Gastrocnemius medialis (tissue), 4 donors: ENCODE measurements around the gene RPS6KL1. TPM values are rescaled to one million over a fixed set of nuclear protein-coding genes. Genes with fewer than 3 reads are reported as not detected.
A peak's percentile ranks its signal among the peaks of the same experiment; 100 is the strongest.

ENCODE experiments used
- ATAC-seq, 2 donors: fragments of 150-250 bp; one replicate each; pipeline ENCODE4 v1.9.1; 2016
- DNase-seq, 2 donors: peaks; one replicate each; pipeline ENCODE4 v3.0.0-alpha.2; 2019
- H3K27ac ChIP-seq, 4 donors: fragments of 200-600 bp; sonication (generic); 1 replicate in 1 of 4; 2 replicates in 3 of 4; pipeline ENCODE4 v1.5.1; 2016 to 2018; ENCODE audit warnings: mild to moderate bottlenecking in 2 of 4, moderate library complexity in 1 of 4
- H3K27me3 ChIP-seq, 3 donors: fragments of 200-600 bp; sonication (generic) in 2 of 3; 1 replicate in 1 of 3; 2 replicates in 2 of 3; pipeline versions ENCODE4 v1.5.1 to v1.6.0; 2016 to 2019; ENCODE audit warnings: mild to moderate bottlenecking in 1 of 3, moderate library complexity in 1 of 3
- H3K36me3 ChIP-seq, 2 donors: fragments of 200-600 bp; sonication (generic) in 1 of 2; one replicate each; pipeline ENCODE4 v1.5.1; 2017 to 2018
- H3K4me1 ChIP-seq, 2 donors: fragments of 200-600 bp; sonication (generic) in 1 of 2; one replicate each; pipeline ENCODE4 v1.5.1; 2016 to 2017; ENCODE audit warnings: mild to moderate bottlenecking in 2 of 2
- H3K4me3 ChIP-seq, 4 donors: fragments of 200-600 bp; sonication (generic) in 3 of 4; 1 replicate in 1 of 4; 2 replicates in 3 of 4; pipeline ENCODE4 v1.5.1; 2016 to 2019; ENCODE audit warnings: mild to moderate bottlenecking in 2 of 4
- H3K9me3 ChIP-seq, 3 donors: fragments of 200-600 bp; sonication (generic) in 2 of 3; 1 replicate in 1 of 3; 2 replicates in 2 of 3; pipeline ENCODE4 v1.5.1; 2016 to 2019
- CTCF ChIP-seq, 5 experiments: fragments of 450-650 bp in 3 of 5; fragments of 200-600 bp in 2 of 5; sonication (generic) in 2 of 5; IDR thresholded peaks in 4 of 5; conservative IDR thresholded peaks in 1 of 5; 1 replicate in 4 of 5; 2 replicates in 1 of 5; pipeline ENCODE4 v1.5.1; 2016 to 2019; ENCODE audit warnings: antibody characterized with exemption in 5 of 5, mild to moderate bottlenecking in 3 of 5, moderate library complexity in 3 of 5
- POLR2A ChIP-seq, 2 donors: fragments of 450-650 bp; IDR thresholded peaks; one replicate each; pipeline ENCODE4 v1.6.1; 2017; ENCODE audit warnings: antibody characterized with exemption in 2 of 2, mild to moderate bottlenecking in 2 of 2, moderate library complexity in 2 of 2
- in situ Hi-C, 4 donors: fragments of 200-750 bp; cut with MboI; loops; one replicate each; pipeline versions ENCODE4 v1.15.0 to v1.8.0; 2017; ENCODE audit warnings: low sequenced_read_pairs in 4 of 4
- intact Hi-C: fragments of 100-400 bp; cut with DNase I; formaldehyde crosslinking; loops from one replicate; pipeline ENCODE4 v1.15.1; 2023; ENCODE audit warnings: low total_unique reads
- total RNA-seq, 4 donors: library from RNA; depleted of rRNA; stranded (reverse); fragments of >200 nt; gene quantifications; one replicate each; pipeline versions ENCODE4 v1.1.0 to v1.2.3, GENCODE V29; 2016

Gene RPS6KL1
- total RNA-seq, 4 donors from 2014 or later: 11.7 to 34.4 (median 18.7) TPM

GRCh38 chr14:74863274-74863673, 59.8 kb downstream of the RPS6KL1 start:
- intact Hi-C loops: no loop called here
- no peak for DNase-seq
- in situ Hi-C loops: loop anchor here in 2 of 4 donors (5.0 kb wide), 2 partner anchors 34 to 39 kb away; no protein-coding TSS in a partner anchor
- no peaks in the 10 kb centered on the region for H3K27me3 ChIP-seq
- H3K27ac ChIP-seq: no peak overlapping the region
- no peaks in the 10 kb centered on the region for H3K36me3 ChIP-seq
- no peak overlapping the region for H3K4me3 ChIP-seq
- no peaks in the 10 kb centered on the region for H3K9me3 ChIP-seq
- peaks cover 6 to 9% of the 10 kb centered on the region in 2 donors for H3K4me1 ChIP-seq
- no peak for ATAC-seq
- TF ChIP-seq POLR2A (IDR thresholded peaks at IDR 0.05): no peak

- Histone ChIP-seq H3K9me3 (no peaks in the 10 kb centered on the region), H3K4me1 (peaks cover 8 to 13% of the 10 kb centered on the region in 2 donors), H3K27me3 (no peaks in the 10 kb centered on the region), H3K36me3 (no peaks in the 10 kb centered on the region), H3K27ac (no peak overlapping the region), H3K4me3 (no peak overlapping the region)
- no peak for TF ChIP-seq CTCF (IDR thresholded peaks at IDR 0.05 in 4 of 5, conservative IDR thresholded peaks at IDR 0.05 in 1 of 5)
- intact Hi-C loops: loop anchor here (1.0 to 2.0 kb wide), 2 partner anchors 21 to 44 kb away; no protein-coding TSS in a partner anchor
- in situ Hi-C loops: loop anchor here in 2 of 4 donors (5.0 kb wide), 2 partner anchors 36 to 41 kb away; no protein-coding TSS in a partner anchor
- DNase-seq (no peak), ATAC-seq (no peak)
Observed at GRCh38 chr14:74861734-74862090, 61.3 kb downstream of the RPS6KL1 start.

GRCh38 chr14:74860899-74861733, 61.9 kb downstream of the RPS6KL1 start:
- DNase-seq: peak; percentile 59 to 82
- Histone ChIP-seq H3K27me3 (no peaks in the 10 kb centered on the region), H3K4me3 (no peak overlapping the region), H3K9me3 (no peaks in the 10 kb centered on the region), H3K27ac (no peak overlapping the region), H3K36me3 (no peaks in the 10 kb centered on the region), H3K4me1 (peaks cover 13 to 19% of the 10 kb centered on the region in 2 donors)
- in situ Hi-C loops (loop anchor here in 2 of 4 donors (5.0 kb wide), 2 partner anchors 36 to 41 kb away; no protein-coding TSS in a partner anchor), intact Hi-C loops (loop anchor here (1.0 to 2.0 kb wide), 2 partner anchors 22 to 44 kb away; no protein-coding TSS in a partner anchor)
- TF ChIP-seq CTCF (IDR thresholded peaks at IDR 0.05 in 4 of 5, conservative IDR thresholded peaks at IDR 0.05 in 1 of 5): peak; percentile 76 to 90 (median 85)
- no peak for TF ChIP-seq POLR2A (IDR thresholded peaks at IDR 0.05)
- peak in 1 of 2 donors; percentile 60 for ATAC-seq

GRCh38 chr14:74859757-74860552, 63.1 kb downstream of the RPS6KL1 start:
- H3K4me1 ChIP-seq: peaks cover 17 to 30% of the 10 kb centered on the region in 2 donors
- no peaks in the 10 kb centered on the region for H3K27me3 ChIP-seq
- no peak for DNase-seq
- H3K36me3 ChIP-seq: no peaks in the 10 kb centered on the region
- TF ChIP-seq POLR2A (IDR thresholded peaks at IDR 0.05): no peak
- no peak for TF ChIP-seq CTCF (IDR thresholded peaks at IDR 0.05 in 4 of 5, conservative IDR thresholded peaks at IDR 0.05 in 1 of 5)
- no peak for ATAC-seq
- H3K27ac ChIP-seq: no peak overlapping the region
- in situ Hi-C loops (loop anchor here in 2 of 4 donors (5.0 kb wide), 2 partner anchors 37 to 42 kb away; no protein-coding TSS in a partner anchor), intact Hi-C loops (loop anchor here (2.0 kb wide), 1 partner anchor 23 kb away; no protein-coding TSS in a partner anchor)
- H3K9me3 ChIP-seq: no peaks in the 10 kb centered on the region
- H3K4me3 ChIP-seq: no peak overlapping the region
